Tibial artery (tissue), 4 donors: ENCODE results near the gene SMIM35.

ENCODE experiments used
- DNase-seq, 2 donors: peaks; one replicate each; pipeline ENCODE4 v3.0.0-alpha.2; 2019
- H3K27ac ChIP-seq, 2 donors: fragments of 200-600 bp; sonication (generic) in 1 of 2; 1 replicate in 1 of 2; 2 replicates in 1 of 2; pipeline ENCODE4 v1.5.1; 2018 to 2019; ENCODE audit warnings: mild to moderate bottlenecking in 1 of 2
- H3K27me3 ChIP-seq, 2 donors: fragments of 200-600 bp; sonication (generic) in 1 of 2; one replicate each; pipeline versions ENCODE4 v1.5.1 to v1.6.0; 2016 to 2019
- H3K36me3 ChIP-seq, 3 donors: fragments of 200-600 bp; sonication (generic) in 2 of 3; one replicate each; pipeline ENCODE4 v1.5.1; 2016 to 2019; ENCODE audit warnings: mild to moderate bottlenecking in 2 of 3
- H3K4me1 ChIP-seq, 4 donors: fragments of 200-600 bp; sonication (generic) in 2 of 4; 1 replicate in 3 of 4; 2 replicates in 1 of 4; pipeline ENCODE4 v1.5.1; 2016 to 2019
- H3K4me3 ChIP-seq, 2 donors: fragments of 200-600 bp; sonication (generic) in 1 of 2; 1 replicate in 1 of 2; 2 replicates in 1 of 2; pipeline ENCODE4 v1.5.1; 2018 to 2019; ENCODE audit warnings: mild to moderate bottlenecking in 2 of 2
- H3K9me3 ChIP-seq, 3 donors: fragments of 200-600 bp; sonication (generic) in 1 of 3; one replicate each; pipeline ENCODE4 v1.5.1; 2016 to 2019
- intact Hi-C: fragments of 100-400 bp; cut with DNase I; formaldehyde crosslinking; loops from one replicate; pipeline ENCODE4 v1.15.0; 2023; ENCODE audit warnings: low total_unique reads
- TF ChIP-seq, protein P1 (sequence below), 2 experiments: fragments of 200-600 bp in 1 of 2; fragments of 450-650 bp in 1 of 2; IDR thresholded peaks; one replicate each; pipeline ENCODE4 v1.5.1; 2017 to 2019; ENCODE audit warnings: antibody characterized with exemption in 2 of 2, mild to moderate bottlenecking in 1 of 2, moderate library complexity in 1 of 2

The SMIM35 gene

GRCh38 chr11:118078911-118079411 is 7.8 kb downstream of the SMIM35 start:
- DNase-seq = no peak
- H3K4me1 ChIP-seq = peaks cover 0 to under 1% (median 0%) of the 10 kb centered on the region in 4 donors
- H3K9me3 ChIP-seq = no peaks in the 10 kb centered on the region
- TF ChIP-seq, protein P1, sequence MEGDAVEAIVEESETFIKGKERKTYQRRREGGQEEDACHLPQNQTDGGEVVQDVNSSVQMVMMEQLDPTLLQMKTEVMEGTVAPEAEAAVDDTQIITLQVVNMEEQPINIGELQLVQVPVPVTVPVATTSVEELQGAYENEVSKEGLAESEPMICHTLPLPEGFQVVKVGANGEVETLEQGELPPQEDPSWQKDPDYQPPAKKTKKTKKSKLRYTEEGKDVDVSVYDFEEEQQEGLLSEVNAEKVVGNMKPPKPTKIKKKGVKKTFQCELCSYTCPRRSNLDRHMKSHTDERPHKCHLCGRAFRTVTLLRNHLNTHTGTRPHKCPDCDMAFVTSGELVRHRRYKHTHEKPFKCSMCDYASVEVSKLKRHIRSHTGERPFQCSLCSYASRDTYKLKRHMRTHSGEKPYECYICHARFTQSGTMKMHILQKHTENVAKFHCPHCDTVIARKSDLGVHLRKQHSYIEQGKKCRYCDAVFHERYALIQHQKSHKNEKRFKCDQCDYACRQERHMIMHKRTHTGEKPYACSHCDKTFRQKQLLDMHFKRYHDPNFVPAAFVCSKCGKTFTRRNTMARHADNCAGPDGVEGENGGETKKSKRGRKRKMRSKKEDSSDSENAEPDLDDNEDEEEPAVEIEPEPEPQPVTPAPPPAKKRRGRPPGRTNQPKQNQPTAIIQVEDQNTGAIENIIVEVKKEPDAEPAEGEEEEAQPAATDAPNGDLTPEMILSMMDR (IDR thresholded peaks at IDR 0.05) = no peak
- no peak overlapping the region for H3K4me3 ChIP-seq
- no peak overlapping the region for H3K27ac ChIP-seq
- intact Hi-C loops = no loop called here
- H3K27me3 ChIP-seq = peaks cover 0 to 36% of the 10 kb centered on the region in 2 donors
- H3K36me3 ChIP-seq = no peaks in the 10 kb centered on the region

DNA sequence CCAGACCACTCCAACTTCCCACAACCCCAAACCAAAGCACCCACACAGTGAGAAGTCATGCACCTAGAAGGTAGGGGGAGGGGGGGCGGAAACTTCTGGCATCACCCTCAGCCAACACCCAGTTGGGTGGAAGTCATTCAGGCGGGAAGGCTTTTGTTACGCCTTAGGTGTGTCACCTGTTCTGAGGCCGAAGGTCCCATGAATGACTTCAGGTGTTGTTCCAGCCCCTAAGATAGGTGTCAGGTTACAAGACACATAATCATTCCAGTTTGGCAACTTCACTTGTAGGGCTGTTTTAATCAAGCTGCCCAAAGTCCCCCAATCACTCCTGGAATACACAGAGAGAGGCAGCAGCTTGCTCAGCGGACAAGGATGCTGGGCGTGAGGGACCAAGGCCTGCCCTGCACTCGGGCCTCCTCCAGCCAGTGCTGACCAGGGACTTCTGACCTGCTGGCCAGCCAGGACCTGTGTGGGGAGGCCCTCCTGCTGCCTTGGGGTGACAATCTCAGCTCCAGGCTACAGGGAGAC is 9.9 kb downstream of the SMIM35 start, which contains the start of gene TMPRSS4:
Gene TMPRSS4 (plus strand): TSS at position 325 of the 528 bp plus-strand sequence. CDS start 225 bp downstream, outside the sequence.
- Histone ChIP-seq H3K4me3 (no peak within 1 kb of the TSS), H3K4me1 (no peaks in the 10 kb centered on the region), H3K36me3 (no peaks in the 10 kb centered on the region), H3K27me3 (peaks cover 0 to 32% of the 10 kb centered on the region in 2 donors), H3K27ac (no peak within 1 kb of the TSS), H3K9me3 (no peaks in the 10 kb centered on the region)
- DNase-seq = no peak
- TF ChIP-seq, protein P1 (IDR thresholded peaks at IDR 0.05) = no peak
- intact Hi-C loops = no loop called here

DNA sequence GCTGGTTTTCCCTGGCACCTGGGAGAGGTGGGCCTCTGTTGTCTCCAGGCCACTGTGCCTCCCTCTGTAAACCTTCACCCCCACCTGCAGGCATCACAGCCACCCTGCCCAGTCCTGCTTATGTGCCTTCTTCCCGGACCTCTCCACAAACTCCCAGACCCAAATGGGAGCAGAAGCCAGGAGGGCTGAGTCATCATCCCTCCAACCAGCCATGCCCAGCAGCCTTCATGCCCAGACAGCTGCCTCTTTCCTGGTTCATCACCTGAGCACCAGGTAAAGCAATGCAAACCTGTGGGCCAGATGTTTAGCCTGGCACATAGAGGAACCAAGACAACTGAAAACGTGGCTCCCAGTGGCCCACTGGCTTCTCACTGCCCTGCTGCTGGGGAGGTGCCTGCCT is 12.0 kb downstream of the SMIM35 start:
- Histone ChIP-seq H3K36me3 (no peaks in the 10 kb centered on the region), H3K27ac (no peak overlapping the region)

GRCh38 chr11:118074091-118074685 is 12.6 kb downstream of the SMIM35 start:
- peaks cover 0 to 19% of the 10 kb centered on the region in 2 donors for H3K27me3 ChIP-seq
- no peaks in the 10 kb centered on the region for H3K9me3 ChIP-seq
- no peaks in the 10 kb centered on the region for H3K36me3 ChIP-seq
- TF ChIP-seq, protein P1 (IDR thresholded peaks at IDR 0.05) = no peak
- DNase-seq = no peak
- no peak overlapping the region for H3K27ac ChIP-seq
- H3K4me3 ChIP-seq = no peak overlapping the region
- no peaks in the 10 kb centered on the region for H3K4me1 ChIP-seq
- intact Hi-C loops = no loop called here

More for the DNA sequence above, 12.0 kb downstream of the SMIM35 start:
- TF ChIP-seq, protein P1 (IDR thresholded peaks at IDR 0.05) = no peak
- H3K9me3 ChIP-seq = no peaks in the 10 kb centered on the region
- no peak overlapping the region for H3K4me3 ChIP-seq
- intact Hi-C loops = no loop called here
- H3K27me3 ChIP-seq = peaks cover 0 to 23% of the 10 kb centered on the region in 2 donors
- H3K4me1 ChIP-seq = no peaks in the 10 kb centered on the region
- DNase-seq = no peak

- Histone ChIP-seq H3K36me3 (no peaks in the 10 kb centered on the region), H3K27me3 (peaks cover 0 to 14% of the 10 kb centered on the region in 2 donors), H3K4me3 (no peak overlapping the region), H3K9me3 (no peaks in the 10 kb centered on the region), H3K27ac (no peak overlapping the region), H3K4me1 (no peaks in the 10 kb centered on the region)
- intact Hi-C loops = no loop called here
- TF ChIP-seq, protein P1 (IDR thresholded peaks at IDR 0.05) = no peak
- DNase-seq = no peak
These were observed 13.2 kb downstream of the SMIM35 start for GRCh38 chr11:118073554-118073953.
